Measurements from ENCODE around the gene CGNL1. TPM values are rescaled to one million over a fixed set of nuclear protein-coding genes. Genes with fewer than 3 reads are reported as not detected.

Gene CGNL1
- total RNA-seq, 2 experiments from 2014 or later, result not detected

- ChIA-PET POLR2A (no interaction called here), CTCF (no interaction called here)
- Mint-ChIP-seq H3K27ac (no peak overlapping the region), H3K4me1 (ENCODE audit: low read depth) (no peaks in the 10 kb centered on the region), H3K9me3 (no peaks in the 10 kb centered on the region), H3K27me3 (peaks cover 5% of the 10 kb centered on the region), H3K36me3 (no peaks in the 10 kb centered on the region), H3K4me3 (no peak overlapping the region)
- intact Hi-C loops (cut with micrococcal nuclease), result no loop called here
- DNase-seq, result no peak
Observed at GRCh38 chr15:57419335-57419734, 43.0 kb downstream of the CGNL1 start.

DNA sequence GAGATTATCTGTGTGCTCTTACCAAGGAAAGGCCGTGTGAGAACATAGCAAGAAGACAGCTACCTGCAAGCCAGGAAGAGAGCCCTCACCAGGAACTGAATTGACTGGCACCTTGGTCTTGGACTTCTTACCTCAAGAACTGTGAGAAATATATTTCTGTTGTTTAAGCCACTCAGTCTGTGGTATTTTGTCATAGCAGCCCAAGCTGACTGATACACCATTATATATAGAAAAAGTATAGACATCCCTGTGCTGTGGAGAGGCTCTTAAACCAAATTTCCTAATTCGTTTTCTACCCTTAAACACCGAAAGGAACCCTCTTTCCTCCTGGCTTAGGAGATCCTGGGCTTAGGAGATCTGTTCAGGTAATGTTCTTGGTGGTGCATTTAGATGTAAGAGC is 44.8 kb downstream of the CGNL1 start:
- H3K9me3 Mint-ChIP-seq, result no peaks in the 10 kb centered on the region
- no peaks in the 10 kb centered on the region for H3K36me3 Mint-ChIP-seq
- intact Hi-C loops (cut with micrococcal nuclease), result no loop called here
- CTCF ChIA-PET, result no interaction called here
- POLR2A ChIA-PET, result no interaction called here
- H3K27me3 Mint-ChIP-seq, result peaks cover 5% of the 10 kb centered on the region
- DNase-seq, result no peak
- H3K27ac Mint-ChIP-seq, result no peak overlapping the region
- H3K4me1 Mint-ChIP-seq (ENCODE audit: low read depth), result no peaks in the 10 kb centered on the region
- H3K4me3 Mint-ChIP-seq, result no peak overlapping the region

- intact Hi-C loops (cut with micrococcal nuclease), result no loop called here
- no peak for DNase-seq
- Mint-ChIP-seq H3K36me3 (no peaks in the 10 kb centered on the region), H3K4me1 (ENCODE audit: low read depth) (no peaks in the 10 kb centered on the region), H3K9me3 (no peaks in the 10 kb centered on the region), H3K4me3 (no peak overlapping the region), H3K27ac (no peak overlapping the region), H3K27me3 (peaks cover 5% of the 10 kb centered on the region)
- ChIA-PET CTCF (no interaction called here), POLR2A (no interaction called here)
Observed at GRCh38 chr15:57421551-57421950, 45.2 kb downstream of the CGNL1 start.

- no peak overlapping the region for H3K4me3 Mint-ChIP-seq
- no peaks in the 10 kb centered on the region for H3K36me3 Mint-ChIP-seq
- no peak overlapping the region for H3K27ac Mint-ChIP-seq
- ChIA-PET CTCF (no interaction called here), POLR2A (no interaction called here)
- peaks cover 5% of the 10 kb centered on the region for H3K27me3 Mint-ChIP-seq
- DNase-seq, result no peak
- no peaks in the 10 kb centered on the region for H3K9me3 Mint-ChIP-seq
- intact Hi-C loops (cut with micrococcal nuclease), result no loop called here
- H3K4me1 Mint-ChIP-seq (ENCODE audit: low read depth), result no peaks in the 10 kb centered on the region
Observed at GRCh38 chr15:57422113-57422754, 45.9 kb downstream of the CGNL1 start.

GRCh38 chr15:57423599-57424140 is 47.4 kb downstream of the CGNL1 start:
- intact Hi-C loops (cut with micrococcal nuclease), result no loop called here
- Mint-ChIP-seq H3K9me3 (no peaks in the 10 kb centered on the region), H3K27ac (no peak overlapping the region), H3K4me3 (no peak overlapping the region), H3K27me3 (peaks cover 5% of the 10 kb centered on the region), H3K36me3 (no peaks in the 10 kb centered on the region), H3K4me1 (ENCODE audit: low read depth) (no peaks in the 10 kb centered on the region)
- ChIA-PET CTCF (no interaction called here), POLR2A (no interaction called here)
- no peak for DNase-seq

DNA sequence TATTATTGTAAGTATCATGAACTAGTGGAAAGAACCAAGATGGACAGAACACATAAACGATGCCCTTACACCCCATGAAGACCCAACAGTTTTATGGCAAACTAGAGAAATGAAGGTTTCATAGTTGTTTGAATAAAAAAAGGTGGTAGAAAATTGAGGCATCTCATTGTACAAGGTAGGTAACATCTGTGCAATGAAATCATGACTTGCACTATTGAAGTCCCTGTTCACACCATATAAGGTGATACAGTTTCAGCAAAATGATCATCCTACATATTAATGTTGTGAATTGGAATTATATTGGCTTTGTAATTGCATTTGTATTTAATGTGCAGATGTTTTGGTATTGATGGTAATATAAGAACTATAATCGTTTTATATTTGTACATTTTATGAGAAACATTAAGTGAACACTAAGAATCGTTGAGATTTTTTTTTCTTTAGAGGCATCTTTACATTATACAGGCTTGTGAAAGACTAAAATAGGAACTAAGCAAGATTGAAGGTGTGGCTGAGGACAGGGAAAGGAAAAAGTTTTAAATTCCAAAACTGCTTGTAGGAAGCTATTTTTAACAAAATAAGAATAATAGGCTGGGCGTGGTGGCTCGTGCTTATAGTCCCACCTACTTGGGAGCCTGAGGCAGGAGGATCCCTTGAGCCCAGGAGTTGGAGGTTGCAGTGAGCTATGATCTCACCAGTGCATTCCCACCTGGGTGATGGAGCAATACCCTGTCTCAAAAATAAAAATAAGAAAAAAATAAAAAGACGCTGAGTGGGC is 48.5 kb downstream of the CGNL1 start:
- POLR2A ChIA-PET, result no interaction called here
- Mint-ChIP-seq H3K27me3 (peaks cover 7% of the 10 kb centered on the region), H3K27ac (no peak overlapping the region), H3K36me3 (no peaks in the 10 kb centered on the region), H3K4me1 (ENCODE audit: low read depth) (no peaks in the 10 kb centered on the region), H3K9me3 (no peaks in the 10 kb centered on the region), H3K4me3 (no peak overlapping the region)
- intact Hi-C loops (cut with micrococcal nuclease), result no loop called here
- DNase-seq, result no peak
- CTCF ChIA-PET, result interaction anchor here (0.9 kb wide), 1 partner anchor 15 kb away, joined by 3 read pairs; no protein-coding TSS in a partner anchor

DNA sequence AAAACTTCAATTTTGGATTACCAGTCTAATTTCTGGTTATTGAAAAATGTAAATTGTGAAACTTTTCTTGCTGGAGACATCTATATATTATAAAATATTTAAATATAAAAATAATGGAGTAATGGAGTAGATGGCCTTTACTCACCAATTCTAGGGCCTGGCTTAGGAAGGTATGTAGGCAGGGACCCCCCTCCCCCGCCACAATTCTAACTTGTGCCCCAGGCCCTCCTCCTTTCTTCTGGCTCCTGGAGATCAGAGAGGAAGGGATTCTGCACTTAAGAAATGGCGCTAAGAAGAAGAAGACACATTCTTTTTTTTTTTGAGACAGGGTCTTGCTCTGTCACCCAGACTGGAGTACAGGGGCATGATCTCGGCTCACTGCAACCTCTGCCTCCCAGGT is 49.5 kb downstream of the CGNL1 start:
- no peaks in the 10 kb centered on the region for H3K9me3 Mint-ChIP-seq
- no peaks in the 10 kb centered on the region for H3K36me3 Mint-ChIP-seq
- intact Hi-C loops (cut with micrococcal nuclease), result no loop called here
- ChIA-PET POLR2A (no interaction called here), CTCF (no interaction called here)
- peaks cover 7% of the 10 kb centered on the region for H3K27me3 Mint-ChIP-seq
- H3K4me1 Mint-ChIP-seq (ENCODE audit: low read depth), result no peaks in the 10 kb centered on the region
- DNase-seq, result no peak
- no peak overlapping the region for H3K27ac Mint-ChIP-seq
- no peak overlapping the region for H3K4me3 Mint-ChIP-seq

- Mint-ChIP-seq H3K27me3 (peaks cover 7% of the 10 kb centered on the region), H3K4me1 (ENCODE audit: low read depth) (no peaks in the 10 kb centered on the region), H3K27ac (no peak overlapping the region), H3K9me3 (no peaks in the 10 kb centered on the region), H3K4me3 (no peak overlapping the region), H3K36me3 (no peaks in the 10 kb centered on the region)
- intact Hi-C loops (cut with micrococcal nuclease), result no loop called here
- ChIA-PET CTCF (no interaction called here), POLR2A (no interaction called here)
- no peak for DNase-seq
Observed at GRCh38 chr15:57427367-57427821, 51.1 kb downstream of the CGNL1 start.

- CTCF ChIA-PET, result no interaction called here
- Mint-ChIP-seq H3K4me3 (no peak overlapping the region), H3K9me3 (no peaks in the 10 kb centered on the region), H3K36me3 (no peaks in the 10 kb centered on the region), H3K27me3 (peaks cover 7% of the 10 kb centered on the region), H3K4me1 (ENCODE audit: low read depth) (no peaks in the 10 kb centered on the region), H3K27ac (no peak overlapping the region)
- POLR2A ChIA-PET, result no interaction called here
- intact Hi-C loops (cut with micrococcal nuclease), result no loop called here
- DNase-seq, result no peak
Observed at GRCh38 chr15:57432141-57432741, 55.9 kb downstream of the CGNL1 start.

DNA sequence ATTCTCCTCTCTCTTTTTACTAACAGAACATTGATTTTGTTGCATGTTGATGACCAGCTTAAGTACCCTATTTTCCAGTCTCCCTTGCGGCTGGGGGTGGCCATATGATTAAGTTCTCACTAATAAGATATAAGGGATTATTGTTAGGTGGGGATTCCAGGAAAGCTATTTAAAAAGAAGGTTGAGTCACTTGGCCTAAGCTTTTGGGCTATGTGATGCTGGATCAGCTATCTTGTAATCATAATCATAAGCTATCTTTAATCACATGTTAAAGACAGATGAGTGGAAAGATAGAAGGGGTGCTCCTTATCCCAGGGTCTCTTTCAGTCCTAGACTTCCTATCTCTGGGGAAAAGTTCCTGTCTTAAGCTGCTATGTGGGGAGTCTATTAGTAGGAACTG is 59.9 kb downstream of the CGNL1 start:
- intact Hi-C loops (cut with micrococcal nuclease), result no loop called here
- Mint-ChIP-seq H3K4me3 (no peak overlapping the region), H3K4me1 (ENCODE audit: low read depth) (no peaks in the 10 kb centered on the region), H3K9me3 (no peaks in the 10 kb centered on the region), H3K27ac (no peak overlapping the region), H3K27me3 (peaks cover 7% of the 10 kb centered on the region), H3K36me3 (no peaks in the 10 kb centered on the region)
- CTCF ChIA-PET, result no interaction called here
- POLR2A ChIA-PET, result no interaction called here
- no peak for DNase-seq

GRCh38 chr15:57436961-57437360 is 60.7 kb downstream of the CGNL1 start:
- POLR2A ChIA-PET, result no interaction called here
- no peaks in the 10 kb centered on the region for H3K9me3 Mint-ChIP-seq
- H3K27me3 Mint-ChIP-seq, result peaks cover 7% of the 10 kb centered on the region
- no peaks in the 10 kb centered on the region for H3K4me1 Mint-ChIP-seq (ENCODE audit: low read depth)
- H3K36me3 Mint-ChIP-seq, result no peaks in the 10 kb centered on the region
- intact Hi-C loops (cut with micrococcal nuclease), result no loop called here
- no peak for DNase-seq
- CTCF ChIA-PET, result interaction anchor here (0.6 kb wide), 1 partner anchor 20 kb away, joined by 3 read pairs; no protein-coding TSS in a partner anchor
- H3K27ac Mint-ChIP-seq, result no peak overlapping the region
- no peak overlapping the region for H3K4me3 Mint-ChIP-seq

DNA sequence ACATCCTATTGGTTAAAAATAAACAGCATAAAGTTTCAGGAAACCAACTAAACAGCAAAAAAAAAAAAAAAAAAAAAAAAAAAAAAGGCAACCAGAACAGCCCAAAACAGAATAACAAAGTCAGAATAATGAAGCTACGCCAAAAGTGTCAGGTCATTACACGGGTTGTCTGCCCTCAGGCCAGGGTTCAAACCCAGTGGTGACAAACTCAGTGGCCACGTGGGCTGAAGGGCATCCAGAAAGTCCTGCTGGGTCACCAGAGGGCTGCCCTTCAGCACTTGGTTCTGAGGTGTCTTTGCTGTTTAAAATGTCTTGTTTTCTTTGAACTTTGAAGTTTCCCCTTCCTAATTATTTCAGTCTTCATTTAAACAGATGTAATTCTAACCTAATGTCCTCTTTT is 61.3 kb downstream of the CGNL1 start:
- DNase-seq, result no peak
- H3K4me3 Mint-ChIP-seq, result no peak overlapping the region
- H3K4me1 Mint-ChIP-seq (ENCODE audit: low read depth), result no peaks in the 10 kb centered on the region
- no peak overlapping the region for H3K27ac Mint-ChIP-seq
- intact Hi-C loops (cut with micrococcal nuclease), result no loop called here
- ChIA-PET CTCF (interaction anchor here (0.6 kb wide), 1 partner anchor 19 kb away, joined by 3 read pairs; no protein-coding TSS in a partner anchor), POLR2A (no interaction called here)
- H3K27me3 Mint-ChIP-seq, result peaks cover 7% of the 10 kb centered on the region
- no peaks in the 10 kb centered on the region for H3K9me3 Mint-ChIP-seq
- H3K36me3 Mint-ChIP-seq, result no peaks in the 10 kb centered on the region
